ENCODE results near the gene METTL8. TPM values are rescaled to one million over a fixed set of nuclear protein-coding genes. Genes with fewer than 3 reads are reported as not detected.
"Not testable (repeated sequence)": the region's sequence is repeated elsewhere in the genome, so short reads cannot be mapped to it uniquely, and the experiment has no call there.

Gene METTL8
- polyA plus RNA-seq, 6 donors from 2014 or later: 25.9 to 70.3 (median 54.4) TPM

GRCh38 chr2:171320208-171320621 is 113.6 kb downstream of the METTL8 start:
- H3K27ac Mint-ChIP-seq: peak overlapping the region; percentile 4 to 95 (median 90)
- peak overlapping the region in 7 of 8 donors; percentile 36 to 71 (median 58) for H3K4me3 Mint-ChIP-seq
- H3K36me3 Mint-ChIP-seq: peaks cover 12% of the 10 kb centered on the region in 2 donors
- no peaks in the 10 kb centered on the region for H3K9me3 Mint-ChIP-seq
- H3K27me3 Mint-ChIP-seq: no peaks in the 10 kb centered on the region
- no peak for ATAC-seq (ENCODE audit: low read depth in 2 of 2)
- peaks cover 60 to 84% (median 65%) of the 10 kb centered on the region in 3 donors for H3K4me1 Mint-ChIP-seq
- no peak for DNase-seq

GRCh38 chr2:171319164-171319810 is 114.5 kb downstream of the METTL8 start:
- ATAC-seq (ENCODE audit: low read depth in 2 of 2) (peak; percentile 15 to 22), DNase-seq (no peak)
- H3K27me3 Mint-ChIP-seq: no peaks in the 10 kb centered on the region
- peak overlapping the region; percentile 89 to 95 (median 92) for H3K27ac Mint-ChIP-seq
- H3K4me1 Mint-ChIP-seq: peaks cover 57 to 75% (median 61%) of the 10 kb centered on the region in 3 donors
- H3K36me3 Mint-ChIP-seq: peaks cover 12% of the 10 kb centered on the region in 2 donors
- no peaks in the 10 kb centered on the region for H3K9me3 Mint-ChIP-seq
- peak overlapping the region; percentile 36 to 68 (median 61) for H3K4me3 Mint-ChIP-seq

- H3K36me3 Mint-ChIP-seq: peaks cover 12% of the 10 kb centered on the region in 2 donors
- no peaks in the 10 kb centered on the region for H3K9me3 Mint-ChIP-seq
- DNase-seq: no peak
- peaks cover 53 to 73% (median 54%) of the 10 kb centered on the region in 3 donors for H3K4me1 Mint-ChIP-seq
- H3K27ac Mint-ChIP-seq: peak overlapping the region; percentile 89 to 95 (median 91)
- H3K4me3 Mint-ChIP-seq: peak overlapping the region in 6 of 8 donors; percentile 61 to 84 (median 67)
- no peak for ATAC-seq (ENCODE audit: low read depth in 2 of 2)
- H3K27me3 Mint-ChIP-seq: no peaks in the 10 kb centered on the region
Observed at GRCh38 chr2:171318463-171318934, 115.3 kb downstream of the METTL8 start.

GRCh38 chr2:171317492-171318125 is 116.2 kb downstream of the METTL8 start:
- Mint-ChIP-seq H3K27me3 (no peaks in the 10 kb centered on the region), H3K4me1 (peaks cover 46 to 64% (median 49%) of the 10 kb centered on the region in 3 donors), H3K27ac (peak overlapping the region; percentile 67 to 91 (median 79)), H3K9me3 (peaks cover 0 to 2% (median 0%) of the 10 kb centered on the region in 7 donors), H3K4me3 (peak overlapping the region in 7 of 8 donors; percentile 0 to 61 (median 10)), H3K36me3 (peaks cover 12% of the 10 kb centered on the region in 2 donors)
- ATAC-seq (ENCODE audit: low read depth in 2 of 2) (peak; percentile 45 to 64), DNase-seq (no peak)

- no peak for DNase-seq
- H3K4me1 Mint-ChIP-seq: peaks cover 46 to 59% (median 49%) of the 10 kb centered on the region in 3 donors
- H3K4me3 Mint-ChIP-seq: peak overlapping the region in 1 of 8 donors; percentile 7
- peaks cover 0 to 4% (median 2%) of the 10 kb centered on the region in 7 donors for H3K9me3 Mint-ChIP-seq
- H3K36me3 Mint-ChIP-seq: peaks cover 13 to 15% of the 10 kb centered on the region in 2 donors
- no peaks in the 10 kb centered on the region for H3K27me3 Mint-ChIP-seq
- no peak for ATAC-seq (ENCODE audit: low read depth in 2 of 2)
- H3K27ac Mint-ChIP-seq: peak overlapping the region in 3 of 6 donors; percentile 54 to 91 (median 74)
Observed at GRCh38 chr2:171316755-171317337, 116.9 kb downstream of the METTL8 start.

- H3K36me3 Mint-ChIP-seq: peaks cover 14 to 19% of the 10 kb centered on the region in 2 donors
- DNase-seq (no peak), ATAC-seq (ENCODE audit: low read depth in 2 of 2) (no peak)
- peaks cover 0 to 10% (median 7%) of the 10 kb centered on the region in 7 donors for H3K9me3 Mint-ChIP-seq
- H3K27ac Mint-ChIP-seq: peak overlapping the region in 1 of 6 donors; percentile 13
- peaks cover 41 to 52% (median 44%) of the 10 kb centered on the region in 3 donors for H3K4me1 Mint-ChIP-seq
- H3K27me3 Mint-ChIP-seq: no peaks in the 10 kb centered on the region
- no peak overlapping the region for H3K4me3 Mint-ChIP-seq
Observed at GRCh38 chr2:171316220-171316619, 117.6 kb downstream of the METTL8 start.

GRCh38 chr2:171315781-171316180 is 118.0 kb downstream of the METTL8 start:
- Mint-ChIP-seq H3K27ac (peak overlapping the region in 1 of 6 donors; percentile 13), H3K4me3 (no peak overlapping the region), H3K36me3 (peaks cover 14 to 19% of the 10 kb centered on the region in 2 donors), H3K4me1 (peaks cover 37 to 48% (median 40%) of the 10 kb centered on the region in 3 donors), H3K9me3 (peaks cover 4 to 13% (median 11%) of the 10 kb centered on the region in 7 donors), H3K27me3 (no peaks in the 10 kb centered on the region)
- DNase-seq: no peak
- no peak for ATAC-seq (ENCODE audit: low read depth in 2 of 2)

GRCh38 chr2:171312182-171312581 is 121.6 kb downstream of the METTL8 start:
- Mint-ChIP-seq H3K9me3 (peaks cover 6 to 14% (median 11%) of the 10 kb centered on the region in 7 donors), H3K36me3 (peaks cover 14 to 17% of the 10 kb centered on the region in 2 donors), H3K4me1 (peaks cover 4 to 21% (median 7%) of the 10 kb centered on the region in 3 donors)
- ATAC-seq (ENCODE audit: low read depth in 2 of 2); H3K27ac Mint-ChIP-seq; H3K27me3 Mint-ChIP-seq; H3K4me3 Mint-ChIP-seq; DNase-seq: not testable (repeated sequence)

GRCh38 chr2:171311589-171311988 is 122.2 kb downstream of the METTL8 start:
- not testable (repeated sequence) for ATAC-seq (ENCODE audit: low read depth in 2 of 2); H3K4me3 Mint-ChIP-seq; H3K27ac Mint-ChIP-seq

GRCh38 chr2:171310889-171311288 is 122.9 kb downstream of the METTL8 start:
- H3K27me3 Mint-ChIP-seq: no peaks in the 10 kb centered on the region
- peaks cover 14 to 17% of the 10 kb centered on the region in 2 donors for H3K36me3 Mint-ChIP-seq
- DNase-seq: no peak
- peaks cover 4 to 18% (median 7%) of the 10 kb centered on the region in 3 donors for H3K4me1 Mint-ChIP-seq
- no peak for ATAC-seq (ENCODE audit: low read depth in 2 of 2)
- no peak overlapping the region for H3K4me3 Mint-ChIP-seq
- peak overlapping the region in 1 of 6 donors; percentile 12 for H3K27ac Mint-ChIP-seq
- H3K9me3 Mint-ChIP-seq: peaks cover 6 to 14% (median 12%) of the 10 kb centered on the region in 7 donors

More at GRCh38 chr2:171311589-171311988, 122.2 kb downstream of the METTL8 start:
- H3K36me3 Mint-ChIP-seq: peaks cover 14 to 17% of the 10 kb centered on the region in 2 donors
- DNase-seq, H3K27me3 Mint-ChIP-seq: not testable (repeated sequence)
- peaks cover 4 to 19% (median 7%) of the 10 kb centered on the region in 3 donors for H3K4me1 Mint-ChIP-seq
- peaks cover 6 to 14% (median 11%) of the 10 kb centered on the region in 7 donors for H3K9me3 Mint-ChIP-seq

GRCh38 chr2:171309455-171310286 is 124.1 kb downstream of the METTL8 start:
- ATAC-seq (ENCODE audit: low read depth in 2 of 2) (no peak), DNase-seq (no peak)
- Mint-ChIP-seq H3K27me3 (no peaks in the 10 kb centered on the region), H3K4me1 (peaks cover 4 to 18% (median 7%) of the 10 kb centered on the region in 3 donors), H3K9me3 (peaks cover 6 to 17% (median 13%) of the 10 kb centered on the region in 7 donors), H3K27ac (peak overlapping the region in 1 of 6 donors; percentile 53), H3K4me3 (no peak overlapping the region), H3K36me3 (peaks cover 14 to 17% of the 10 kb centered on the region in 2 donors)

- Mint-ChIP-seq H3K27me3 (no peaks in the 10 kb centered on the region), H3K9me3 (peaks cover 6 to 17% (median 13%) of the 10 kb centered on the region in 7 donors), H3K4me3 (no peak overlapping the region), H3K4me1 (peaks cover 4 to 12% (median 11%) of the 10 kb centered on the region in 3 donors), H3K27ac (peak overlapping the region in 2 of 6 donors; percentile 36 to 43), H3K36me3 (peaks cover 14 to 17% of the 10 kb centered on the region in 2 donors)
- ATAC-seq (ENCODE audit: low read depth in 2 of 2): no peak
- no peak for DNase-seq
Observed at GRCh38 chr2:171308280-171309054, 125.3 kb downstream of the METTL8 start.

All from naive B cell (primary cell).